Activated T-cell treated with anti-CD3 and anti-CD28 coated beads, Interleukin-2, amount 50 U/mL, for 4 hours (primary cell): Measurements from ENCODE around the gene CHRNA7. TPM values are rescaled to one million over a fixed set of nuclear protein-coding genes. Genes with fewer than 3 reads are reported as not detected.
"Not testable (repeated sequence)": the region's sequence is repeated elsewhere in the genome, so short reads cannot be mapped to it uniquely, and the experiment has no call there.

Experiments
- ATAC-seq, 2 donors: fragments of 200-7000 bp; cut with Tn5 transposase; one replicate each; pipeline ENCODE4 v1.10.0; 2021
- DNase-seq: peaks from one replicate; pipeline ENCODE4 v3.0.0-alpha.2; 2020
- H3K27me3 Mint-ChIP-seq: one replicate; pipeline ENCODE4 v1.8.0; 2021; ENCODE audit warnings: low read depth, mixed read lengths
- H3K36me3 Mint-ChIP-seq: one replicate; pipeline ENCODE4 v1.8.0; 2022; ENCODE audit warnings: mixed read lengths; ENCODE audit not compliant: insufficient read depth
- H3K4me1 Mint-ChIP-seq: one replicate; pipeline ENCODE4 v1.8.0; 2021; ENCODE audit warnings: low read depth, mixed read lengths
- H3K4me3 Mint-ChIP-seq: one replicate; pipeline ENCODE4 v1.8.0; 2021; ENCODE audit warnings: mild to moderate bottlenecking, moderate library complexity, mixed read lengths
- H3K9me3 Mint-ChIP-seq: one replicate; pipeline ENCODE4 v1.8.0; 2021; ENCODE audit warnings: mixed read lengths
- total RNA-seq, 3 donors: library from RNA; stranded (reverse); gene quantifications; one replicate each; pipeline ENCODE4 v1.2.1, GENCODE V29; 2021

Gene CHRNA7
- total RNA-seq, 3 donors from 2014 or later = 0.21 TPM; not detected in 2

- H3K36me3 Mint-ChIP-seq = no peaks in the 10 kb centered on the region
- H3K4me1 Mint-ChIP-seq = no peaks in the 10 kb centered on the region
- H3K27me3 Mint-ChIP-seq = peaks cover 6% of the 10 kb centered on the region
- H3K4me3 Mint-ChIP-seq = no peak overlapping the region
- ATAC-seq = no peak
- no peaks in the 10 kb centered on the region for H3K9me3 Mint-ChIP-seq
- no peak for DNase-seq
Measured at GRCh38 chr15:32120577-32121383, 90.5 kb downstream of the CHRNA7 start.

- H3K27me3 Mint-ChIP-seq = peaks cover 6% of the 10 kb centered on the region
Measured at GRCh38 chr15:32121384-32121695, 91.0 kb downstream of the CHRNA7 start.

GRCh38 chr15:32122013-32122412 is 91.7 kb downstream of the CHRNA7 start:
- DNase-seq (no peak), ATAC-seq (no peak)
- Mint-ChIP-seq H3K27me3 (peaks cover 7% of the 10 kb centered on the region), H3K9me3 (no peaks in the 10 kb centered on the region), H3K4me1 (no peaks in the 10 kb centered on the region), H3K4me3 (no peak overlapping the region), H3K36me3 (no peaks in the 10 kb centered on the region)

More at GRCh38 chr15:32121384-32121695, 91.0 kb downstream of the CHRNA7 start:
- DNase-seq (no peak), ATAC-seq (no peak)
- H3K36me3 Mint-ChIP-seq = no peaks in the 10 kb centered on the region
- no peak overlapping the region for H3K4me3 Mint-ChIP-seq
- no peaks in the 10 kb centered on the region for H3K4me1 Mint-ChIP-seq
- H3K9me3 Mint-ChIP-seq = no peaks in the 10 kb centered on the region

GRCh38 chr15:32123473-32123872 is 93.2 kb downstream of the CHRNA7 start:
- DNase-seq (no peak), ATAC-seq (no peak)
- Mint-ChIP-seq H3K9me3 (no peaks in the 10 kb centered on the region), H3K36me3 (no peaks in the 10 kb centered on the region), H3K27me3 (peaks cover 10% of the 10 kb centered on the region), H3K4me1 (no peaks in the 10 kb centered on the region), H3K4me3 (no peak overlapping the region)

GRCh38 chr15:32124726-32125125 is 94.4 kb downstream of the CHRNA7 start:
- no peak for DNase-seq
- no peaks in the 10 kb centered on the region for H3K4me1 Mint-ChIP-seq

GRCh38 chr15:32125595-32125994 is 95.3 kb downstream of the CHRNA7 start:
- Mint-ChIP-seq H3K27me3 (peaks cover 11% of the 10 kb centered on the region), H3K4me3 (no peak overlapping the region), H3K36me3 (no peaks in the 10 kb centered on the region), H3K9me3 (no peaks in the 10 kb centered on the region), H3K4me1 (no peaks in the 10 kb centered on the region)
- ATAC-seq = no peak
- DNase-seq = no peak

More at GRCh38 chr15:32124726-32125125, 94.4 kb downstream of the CHRNA7 start:
- peaks cover 9% of the 10 kb centered on the region for H3K27me3 Mint-ChIP-seq
- no peak for ATAC-seq
- H3K36me3 Mint-ChIP-seq = no peaks in the 10 kb centered on the region
- H3K4me3 Mint-ChIP-seq = no peak overlapping the region
- no peaks in the 10 kb centered on the region for H3K9me3 Mint-ChIP-seq

- DNase-seq (no peak), ATAC-seq (no peak)
- H3K9me3 Mint-ChIP-seq = no peaks in the 10 kb centered on the region
- H3K36me3 Mint-ChIP-seq = no peaks in the 10 kb centered on the region
- H3K27me3 Mint-ChIP-seq = peaks cover 32% of the 10 kb centered on the region
- H3K4me3 Mint-ChIP-seq = no peak overlapping the region
- H3K4me1 Mint-ChIP-seq = no peaks in the 10 kb centered on the region
Measured at GRCh38 chr15:32129815-32130214, 99.5 kb downstream of the CHRNA7 start.

GRCh38 chr15:32130823-32131222 is 100.5 kb downstream of the CHRNA7 start:
- DNase-seq (no peak), ATAC-seq (no peak)
- Mint-ChIP-seq H3K4me1 (no peaks in the 10 kb centered on the region), H3K4me3 (no peak overlapping the region), H3K9me3 (no peaks in the 10 kb centered on the region), H3K27me3 (peaks cover 37% of the 10 kb centered on the region), H3K36me3 (no peaks in the 10 kb centered on the region)

GRCh38 chr15:32131803-32132202 is 101.5 kb downstream of the CHRNA7 start:
- H3K4me3 Mint-ChIP-seq = no peak overlapping the region
- H3K9me3 Mint-ChIP-seq = no peaks in the 10 kb centered on the region
- H3K4me1 Mint-ChIP-seq = no peaks in the 10 kb centered on the region
- DNase-seq (no peak), ATAC-seq (no peak)
- H3K36me3 Mint-ChIP-seq = no peaks in the 10 kb centered on the region
- peaks cover 35% of the 10 kb centered on the region for H3K27me3 Mint-ChIP-seq

- no peak overlapping the region for H3K4me3 Mint-ChIP-seq
- ATAC-seq (no peak), DNase-seq (no peak)
- no peaks in the 10 kb centered on the region for H3K9me3 Mint-ChIP-seq
- peaks cover 32% of the 10 kb centered on the region for H3K27me3 Mint-ChIP-seq
- no peaks in the 10 kb centered on the region for H3K4me1 Mint-ChIP-seq
- no peaks in the 10 kb centered on the region for H3K36me3 Mint-ChIP-seq
Measured at GRCh38 chr15:32132859-32133258, 102.5 kb downstream of the CHRNA7 start.

GRCh38 chr15:32134842-32135241 is 104.5 kb downstream of the CHRNA7 start:
- no peak for DNase-seq
- H3K9me3 Mint-ChIP-seq = no peaks in the 10 kb centered on the region
- peaks cover 32% of the 10 kb centered on the region for H3K27me3 Mint-ChIP-seq
- no peak for ATAC-seq
- H3K36me3 Mint-ChIP-seq = no peaks in the 10 kb centered on the region
- H3K4me3 Mint-ChIP-seq = no peak overlapping the region
- no peaks in the 10 kb centered on the region for H3K4me1 Mint-ChIP-seq

GRCh38 chr15:32135335-32135734 is 105.0 kb downstream of the CHRNA7 start:
- peaks cover 29% of the 10 kb centered on the region for H3K27me3 Mint-ChIP-seq
- DNase-seq = no peak
- H3K4me3 Mint-ChIP-seq = no peak overlapping the region
- no peaks in the 10 kb centered on the region for H3K9me3 Mint-ChIP-seq
- no peaks in the 10 kb centered on the region for H3K36me3 Mint-ChIP-seq
- ATAC-seq = no peak
- no peaks in the 10 kb centered on the region for H3K4me1 Mint-ChIP-seq

GRCh38 chr15:32145512-32145911 is 115.2 kb downstream of the CHRNA7 start:
- H3K9me3 Mint-ChIP-seq, H3K27me3 Mint-ChIP-seq, ATAC-seq, H3K36me3 Mint-ChIP-seq, H3K4me1 Mint-ChIP-seq, H3K4me3 Mint-ChIP-seq, DNase-seq: not testable (repeated sequence)

GRCh38 chr15:32148833-32149555 is 118.7 kb downstream of the CHRNA7 start:
- Mint-ChIP-seq H3K9me3 (no peaks in the 10 kb centered on the region), H3K36me3 (no peaks in the 10 kb centered on the region), H3K4me3 (no peak overlapping the region), H3K27me3 (peaks cover 14% of the 10 kb centered on the region), H3K4me1 (no peaks in the 10 kb centered on the region)
- ATAC-seq = no peak
- DNase-seq = no peak

- Mint-ChIP-seq H3K27me3 (peaks cover 6% of the 10 kb centered on the region), H3K4me1 (no peaks in the 10 kb centered on the region), H3K4me3 (no peak overlapping the region), H3K36me3 (no peaks in the 10 kb centered on the region), H3K9me3 (no peaks in the 10 kb centered on the region)
- DNase-seq (no peak), ATAC-seq (no peak)
Measured at GRCh38 chr15:32152574-32152973, 122.3 kb downstream of the CHRNA7 start.
